ENCODE measurements around the gene TBC1D30. TPM values are rescaled to one million over a fixed set of nuclear protein-coding genes. Genes with fewer than 3 reads are reported as not detected.

TBC1D30 gene
- total RNA-seq, 2 experiments from 2014 or later, result 0.40 to 0.72 TPM

- DNase-seq (no peak), ATAC-seq (no peak)
- no peaks in the 10 kb centered on the region for H3K9me3 Mint-ChIP-seq
- no peak overlapping the region for H3K27ac Mint-ChIP-seq
- ChIA-PET CTCF (interaction anchor here (0.9 to 1.0 kb wide), 2 partner anchors 12 kb away, joined by 3 read pairs; no protein-coding TSS in a partner anchor), POLR2A (no interaction called here)
- H3K4me1 Mint-ChIP-seq (ENCODE audit: low read depth), result no peaks in the 10 kb centered on the region
- H3K4me3 Mint-ChIP-seq, result no peak overlapping the region
- TF ChIP-seq CTCF (IDR thresholded peaks at IDR 0.05), result no peak
- no peaks in the 10 kb centered on the region for H3K27me3 Mint-ChIP-seq
- intact Hi-C loops (cut with micrococcal nuclease), result no loop called here
- no peaks in the 10 kb centered on the region for H3K36me3 Mint-ChIP-seq (ENCODE audit: low read depth)
Observed at GRCh38 chr12:64790166-64790565, 34.3 kb upstream of the TBC1D30 start.

- POLR2A ChIA-PET, result no interaction called here
- no peak for TF ChIP-seq CTCF (IDR thresholded peaks at IDR 0.05)
- intact Hi-C loops (cut with micrococcal nuclease), result no loop called here
- Mint-ChIP-seq H3K9me3 (no peaks in the 10 kb centered on the region), H3K36me3 (ENCODE audit: low read depth) (no peaks in the 10 kb centered on the region), H3K4me3 (no peak overlapping the region), H3K27ac (no peak overlapping the region), H3K4me1 (ENCODE audit: low read depth) (no peaks in the 10 kb centered on the region), H3K27me3 (no peaks in the 10 kb centered on the region)
- no peak for ATAC-seq
- no peak for DNase-seq
- CTCF ChIA-PET, result interaction anchor here (2.6 kb wide), 1 partner anchor 11 kb away, joined by 18 read pairs; no protein-coding TSS in a partner anchor
Observed at GRCh38 chr12:64791036-64791435, 33.4 kb upstream of the TBC1D30 start.

- Mint-ChIP-seq H3K27me3 (no peaks in the 10 kb centered on the region), H3K4me1 (ENCODE audit: low read depth) (no peaks in the 10 kb centered on the region), H3K4me3 (no peak overlapping the region), H3K9me3 (no peaks in the 10 kb centered on the region), H3K36me3 (ENCODE audit: low read depth) (no peaks in the 10 kb centered on the region), H3K27ac (no peak overlapping the region)
- ChIA-PET CTCF (interaction anchor here (1.7 to 2.6 kb wide), 2 partner anchors 10 to 243 kb away, joined by 5 to 18 read pairs; no protein-coding TSS in a partner anchor), POLR2A (no interaction called here)
- TF ChIP-seq CTCF (IDR thresholded peaks at IDR 0.05), result no peak
- ATAC-seq (no peak), DNase-seq (no peak)
- intact Hi-C loops (cut with micrococcal nuclease), result no loop called here
Observed at GRCh38 chr12:64792128-64792527, 32.3 kb upstream of the TBC1D30 start.

GRCh38 chr12:64793610-64794009 is 30.8 kb upstream of the TBC1D30 start:
- H3K27me3 Mint-ChIP-seq, result no peaks in the 10 kb centered on the region
- CTCF ChIA-PET, result interaction anchor here (1.7 to 2.6 kb wide), 2 partner anchors 9 to 244 kb away, joined by 5 to 18 read pairs; no protein-coding TSS in a partner anchor

GRCh38 chr12:64794305-64794704 is 30.1 kb upstream of the TBC1D30 start:
- H3K27ac Mint-ChIP-seq, result no peak overlapping the region
- POLR2A ChIA-PET, result no interaction called here
- CTCF ChIA-PET, result interaction anchor here (1.0 to 2.3 kb wide), 3 partner anchors 10 to 402 kb away, joined by 3 to 9 read pairs (median 3); no protein-coding TSS in a partner anchor
- no peak for ATAC-seq
- no peak overlapping the region for H3K4me3 Mint-ChIP-seq
- H3K9me3 Mint-ChIP-seq, result no peaks in the 10 kb centered on the region
- H3K36me3 Mint-ChIP-seq (ENCODE audit: low read depth), result no peaks in the 10 kb centered on the region
- no peaks in the 10 kb centered on the region for H3K4me1 Mint-ChIP-seq (ENCODE audit: low read depth)
- intact Hi-C loops (cut with micrococcal nuclease), result no loop called here
- TF ChIP-seq CTCF (IDR thresholded peaks at IDR 0.05), result no peak
- no peaks in the 10 kb centered on the region for H3K27me3 Mint-ChIP-seq
- DNase-seq, result no peak

More at GRCh38 chr12:64793610-64794009, 30.8 kb upstream of the TBC1D30 start:
- intact Hi-C loops (cut with micrococcal nuclease), result no loop called here
- DNase-seq (no peak), ATAC-seq (no peak)
- H3K4me3 Mint-ChIP-seq, result no peak overlapping the region
- no peaks in the 10 kb centered on the region for H3K9me3 Mint-ChIP-seq
- POLR2A ChIA-PET, result no interaction called here
- H3K27ac Mint-ChIP-seq, result no peak overlapping the region
- no peaks in the 10 kb centered on the region for H3K36me3 Mint-ChIP-seq (ENCODE audit: low read depth)
- no peak for TF ChIP-seq CTCF (IDR thresholded peaks at IDR 0.05)
- no peaks in the 10 kb centered on the region for H3K4me1 Mint-ChIP-seq (ENCODE audit: low read depth)
